Activated CD8-positive, alpha-beta T cell treated with anti-CD3 and anti-CD28 coated beads, Interleukin-2, amount 10 ng/mL, durations not matched to agents 7 days and 5 days (primary cell): Measurements from ENCODE around the gene TPRX1. TPM values are rescaled to one million over a fixed set of nuclear protein-coding genes. Genes with fewer than 3 reads are reported as not detected.
"Not testable (repeated sequence)": the region's sequence is repeated elsewhere in the genome, so short reads cannot be mapped to it uniquely, and the experiment has no call there.

Source experiments
- ATAC-seq: fragments of 150-1000 bp; cut with Tn5 transposase; one replicate; pipeline ENCODE4 v1.10.0; 2021; ENCODE audit warnings: moderate library complexity
- CTCF ChIA-PET: fragments of 350-600 bp; sonication (Branson Sonifier 250); formaldehyde crosslinking; loops from one replicate; lab custom pipeline; 2021; ENCODE audit warnings: antibody characterized with exemption; lab: Charles Lee
- POLR2A ChIA-PET: fragments of 350-600 bp; sonication (Branson Sonifier 250); formaldehyde crosslinking; loops from one replicate; lab custom pipeline; 2021; ENCODE audit warnings: antibody characterized with exemption; lab: Charles Lee
- DNase-seq: peaks from one replicate; pipeline ENCODE4 v3.0.0-alpha.2; 2020
- H3K27ac Mint-ChIP-seq: one replicate; pipeline ENCODE4 v1.8.0; 2021; ENCODE audit warnings: mild to moderate bottlenecking, mixed read lengths
- H3K27me3 Mint-ChIP-seq: one replicate; pipeline ENCODE4 v1.8.0; 2021; ENCODE audit warnings: low read depth, mixed read lengths
- H3K36me3 Mint-ChIP-seq: one replicate; pipeline ENCODE4 v1.8.0; 2021; ENCODE audit warnings: low read depth, mixed read lengths
- H3K4me1 Mint-ChIP-seq: one replicate; pipeline ENCODE4 v1.8.0; 2021; ENCODE audit warnings: low read depth, mixed read lengths
- H3K4me3 Mint-ChIP-seq: one replicate; pipeline ENCODE4 v1.8.0; 2021; ENCODE audit warnings: mild to moderate bottlenecking, mixed read lengths
- H3K9me3 Mint-ChIP-seq: one replicate; pipeline ENCODE4 v1.8.0; 2022; ENCODE audit warnings: mixed read lengths; ENCODE audit not compliant: insufficient read depth
- total RNA-seq, 2 experiments: library from RNA; stranded (reverse); gene quantifications; one replicate each; pipeline ENCODE4 v1.2.3, GENCODE V29; 2021

The TPRX1 gene
- total RNA-seq, 2 experiments from 2014 or later = not detected

- no peaks in the 10 kb centered on the region for H3K27me3 Mint-ChIP-seq
- no peaks in the 10 kb centered on the region for H3K9me3 Mint-ChIP-seq
- POLR2A ChIA-PET = no interaction called here
- peaks cover 35% of the 10 kb centered on the region for H3K36me3 Mint-ChIP-seq
- H3K4me3 Mint-ChIP-seq = peak overlapping the region; percentile 97
- ATAC-seq (no peak), DNase-seq (no peak)
- H3K4me1 Mint-ChIP-seq = peaks cover 30% of the 10 kb centered on the region
- CTCF ChIA-PET = interaction anchor here (1.5 to 2.0 kb wide), 3 partner anchors 8 to 67 kb away, joined by 4 to 9 read pairs (median 5); partner anchors contain the start of gene EHD2
- H3K27ac Mint-ChIP-seq = peak overlapping the region; percentile 82
Measured at GRCh38 chr19:47779524-47780214, 24.7 kb downstream of the TPRX1 start.

GRCh38 chr19:47778954-47779351 lies 25.4 kb downstream of the TPRX1 start:
- DNase-seq = peak; percentile 30
- ChIA-PET CTCF (interaction anchor here (1.6 kb wide), 1 partner anchor 9 kb away, joined by 5 read pairs; no protein-coding TSS in a partner anchor), POLR2A (no interaction called here)
- Mint-ChIP-seq H3K4me3 (peak overlapping the region; percentile 97), H3K4me1 (peaks cover 30% of the 10 kb centered on the region), H3K27me3 (no peaks in the 10 kb centered on the region), H3K9me3 (no peaks in the 10 kb centered on the region), H3K36me3 (peaks cover 29% of the 10 kb centered on the region), H3K27ac (peak overlapping the region; percentile 82)
- ATAC-seq = no peak

DNA sequence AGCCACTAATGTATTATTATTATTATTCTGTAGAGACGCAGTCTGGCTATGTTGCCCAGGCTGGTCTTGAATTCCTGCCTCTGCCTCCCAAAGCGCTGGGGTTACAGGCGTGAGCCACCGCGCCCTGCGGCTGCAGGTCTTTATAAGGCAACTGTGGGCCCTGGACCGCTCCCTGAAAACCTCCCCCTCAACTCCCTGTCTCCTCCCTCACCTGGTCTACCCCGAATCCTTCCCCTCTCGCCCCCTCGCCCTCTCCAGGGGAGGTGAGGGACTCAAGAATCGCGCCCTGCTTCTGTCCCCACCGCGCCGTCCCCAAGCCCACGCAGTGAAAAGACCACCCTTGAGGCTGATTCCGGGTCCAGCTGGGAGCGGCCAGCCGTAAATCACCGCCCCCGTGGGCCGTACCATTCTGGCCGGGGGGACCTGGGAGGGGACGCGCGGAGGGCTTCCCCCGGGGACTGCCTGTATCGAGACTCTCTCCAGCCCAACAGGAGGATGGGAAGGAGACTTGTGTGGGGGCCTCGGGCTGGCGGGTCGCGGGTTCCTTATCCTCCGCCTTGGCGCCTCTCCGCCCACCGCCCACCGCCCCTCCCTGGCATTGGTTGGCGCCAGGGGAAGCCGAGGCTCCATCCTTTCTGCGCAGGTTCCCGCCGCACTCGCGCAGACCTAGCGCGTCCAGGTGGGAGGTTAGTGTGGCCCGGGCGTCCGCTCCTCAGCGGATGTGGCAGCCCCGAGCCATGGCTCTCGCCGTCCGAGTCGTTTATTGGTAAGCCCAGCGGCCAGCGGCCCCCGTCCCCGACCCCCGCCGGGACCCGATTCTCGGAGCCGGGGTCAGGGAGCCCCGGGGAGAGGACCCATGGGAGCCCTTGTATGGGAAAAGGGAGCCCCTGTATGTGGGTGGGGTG lies 26.1 kb downstream of the TPRX1 start, which contains the start of gene SELENOW:
Gene SELENOW, plus strand, starts transcription at position 655 of the 905 bp plus-strand sequence. Its CDS starts 83 bp downstream, at position 738.
- Mint-ChIP-seq H3K4me1 (peaks cover 30% of the 10 kb centered on the region), H3K27me3 (no peaks in the 10 kb centered on the region), H3K9me3 (no peaks in the 10 kb centered on the region), H3K36me3 (peaks cover 25% of the 10 kb centered on the region), H3K27ac (peak within 1 kb of the TSS; percentile 95), H3K4me3 (peak within 1 kb of the TSS; percentile 97)
- ChIA-PET CTCF (interaction anchor here (0.9 to 1.6 kb wide), 2 partner anchors 10 to 13 kb away, joined by 3 to 5 read pairs; no protein-coding TSS in a partner anchor), POLR2A (interaction anchor here (0.6 kb wide), 1 partner anchor 264 kb away, joined by 3 read pairs; no protein-coding TSS in a partner anchor)
- peak; percentile 83 for DNase-seq
- ATAC-seq = peak; percentile 95

DNA sequence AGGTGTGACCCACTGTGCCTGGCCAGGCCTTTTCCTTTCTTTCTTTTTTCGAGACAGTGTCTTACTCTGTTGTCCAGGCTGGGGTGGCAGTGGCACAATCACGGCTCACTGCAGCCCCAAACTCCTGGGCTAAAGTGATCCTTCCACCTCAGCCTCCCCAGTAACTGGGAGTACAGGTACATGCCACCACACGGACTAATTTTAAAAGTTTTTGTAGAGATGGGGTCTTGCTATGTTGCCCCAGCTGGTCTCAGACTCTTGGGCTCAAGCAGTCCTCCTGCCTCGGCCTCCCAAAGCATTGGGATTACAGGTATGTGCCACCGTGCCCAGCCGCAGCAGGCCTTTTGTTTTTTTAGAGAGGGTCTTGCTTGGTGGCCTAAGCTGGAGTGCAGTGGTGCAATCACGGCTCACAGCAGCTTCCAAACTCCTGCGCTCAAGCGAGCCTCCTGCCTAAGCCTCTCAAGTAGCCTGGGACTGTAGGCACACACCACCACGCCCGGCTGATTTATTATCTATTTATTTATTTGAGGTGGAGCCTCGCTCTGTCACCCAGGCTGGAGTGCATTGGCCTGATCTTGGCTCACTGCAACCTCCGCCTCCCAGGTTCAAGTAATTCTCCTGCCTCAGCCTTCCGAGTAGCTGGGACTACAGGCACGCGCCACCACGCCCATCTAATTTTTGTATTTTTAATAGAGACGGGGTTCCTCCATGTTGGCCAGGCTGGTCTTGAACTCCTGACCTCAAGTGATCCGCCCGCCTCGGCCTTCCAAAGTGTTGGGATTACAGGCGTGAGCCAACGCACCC lies 26.9 kb downstream of the TPRX1 start:
- Mint-ChIP-seq H3K4me1 (peaks cover 30% of the 10 kb centered on the region), H3K27ac (peak overlapping the region; percentile 95), H3K36me3 (peaks cover 20% of the 10 kb centered on the region), H3K4me3 (peak overlapping the region; percentile 97)
- not testable (repeated sequence) for H3K9me3 Mint-ChIP-seq, H3K27me3 Mint-ChIP-seq, DNase-seq, ATAC-seq
- CTCF ChIA-PET = interaction anchor here (0.9 kb wide), 1 partner anchor 12 kb away, joined by 3 read pairs; no protein-coding TSS in a partner anchor
- POLR2A ChIA-PET = interaction anchor here (1.1 kb wide), 1 partner anchor 18 kb away, joined by 3 read pairs; no protein-coding TSS in a partner anchor

DNA sequence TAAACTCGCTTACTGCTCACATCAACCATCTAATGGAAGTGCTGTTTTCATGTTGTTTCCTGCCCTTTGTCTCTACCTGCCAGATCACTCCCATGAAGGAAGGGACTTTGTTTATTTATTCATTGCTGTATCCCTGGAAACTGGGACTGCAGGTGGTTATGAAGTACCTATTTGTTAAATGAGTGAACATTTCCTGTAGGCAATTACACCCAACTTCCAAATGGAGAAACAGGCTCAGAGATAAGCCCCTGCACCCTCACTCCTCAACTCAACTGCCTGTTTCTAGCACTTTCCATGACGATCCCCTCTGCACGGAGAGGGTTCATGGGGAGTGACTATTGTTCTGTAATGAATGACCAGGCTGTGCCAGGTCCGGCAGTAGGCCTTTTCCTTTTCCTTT lies 27.8 kb downstream of the TPRX1 start:
- DNase-seq = no peak
- H3K36me3 Mint-ChIP-seq = peaks cover 12% of the 10 kb centered on the region
- H3K27me3 Mint-ChIP-seq = no peaks in the 10 kb centered on the region
- no peaks in the 10 kb centered on the region for H3K9me3 Mint-ChIP-seq
- H3K27ac Mint-ChIP-seq = no peak overlapping the region
- ATAC-seq = no peak
- H3K4me3 Mint-ChIP-seq = no peak overlapping the region
- H3K4me1 Mint-ChIP-seq = peaks cover 27% of the 10 kb centered on the region
- CTCF ChIA-PET = no interaction called here
- POLR2A ChIA-PET = interaction anchor here (1.1 kb wide), 1 partner anchor 17 kb away, joined by 3 read pairs; no protein-coding TSS in a partner anchor

- H3K36me3 Mint-ChIP-seq, H3K9me3 Mint-ChIP-seq, CTCF ChIA-PET, H3K4me1 Mint-ChIP-seq, POLR2A ChIA-PET, DNase-seq, H3K27ac Mint-ChIP-seq, H3K4me3 Mint-ChIP-seq, H3K27me3 Mint-ChIP-seq, ATAC-seq: not testable (repeated sequence)
Measured at GRCh38 chr19:47771291-47771690, 33.1 kb downstream of the TPRX1 start.

- Mint-ChIP-seq H3K36me3 (no peaks in the 10 kb centered on the region), H3K4me3 (no peak overlapping the region), H3K9me3 (no peaks in the 10 kb centered on the region), H3K27ac (no peak overlapping the region), H3K27me3 (peaks cover 6% of the 10 kb centered on the region), H3K4me1 (peaks cover 3% of the 10 kb centered on the region)
- no peak for ATAC-seq
- ChIA-PET POLR2A (no interaction called here), CTCF (no interaction called here)
- no peak for DNase-seq
Measured at GRCh38 chr19:47769534-47769933, 34.8 kb downstream of the TPRX1 start.

GRCh38 chr19:47768604-47769003 lies 35.7 kb downstream of the TPRX1 start:
- no peak overlapping the region for H3K4me3 Mint-ChIP-seq
- CTCF ChIA-PET = interaction anchor here (1.7 kb wide), 1 partner anchor 21 kb away, joined by 8 read pairs; no protein-coding TSS in a partner anchor

DNA sequence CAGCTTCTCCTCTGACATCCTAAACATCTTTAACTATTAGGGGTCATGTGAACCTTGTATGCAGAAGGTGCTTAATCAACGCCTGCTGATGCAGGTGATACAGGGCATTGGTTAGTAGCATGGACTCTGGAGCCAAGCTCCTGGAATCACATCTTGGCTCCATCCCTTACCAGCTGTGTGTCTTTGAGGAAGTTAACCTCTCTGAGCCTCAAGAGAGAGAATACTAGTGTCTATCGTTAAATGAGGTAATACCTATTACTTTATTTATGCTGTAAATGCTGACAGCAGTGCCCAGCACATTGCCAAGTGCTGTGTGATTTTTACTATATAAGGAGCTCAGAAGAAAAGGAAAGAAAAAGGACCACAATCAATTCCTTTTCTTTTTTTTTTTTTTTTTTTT lies 37.0 kb downstream of the TPRX1 start:
- Mint-ChIP-seq H3K9me3 (no peaks in the 10 kb centered on the region), H3K4me1 (peaks cover 3% of the 10 kb centered on the region), H3K27ac (no peak overlapping the region), H3K27me3 (peaks cover 6% of the 10 kb centered on the region), H3K36me3 (no peaks in the 10 kb centered on the region), H3K4me3 (no peak overlapping the region)
- no peak for ATAC-seq
- ChIA-PET POLR2A (interaction anchor here (0.6 to 0.8 kb wide), 2 partner anchors 18 to 21 kb away, joined by 3 read pairs; no protein-coding TSS in a partner anchor), CTCF (interaction anchor here (0.9 to 1.7 kb wide), 2 partner anchors 23 to 339 kb away, joined by 3 to 8 read pairs; no protein-coding TSS in a partner anchor)
- DNase-seq = no peak

More at GRCh38 chr19:47768604-47769003, 35.7 kb downstream of the TPRX1 start:
- no peak overlapping the region for H3K27ac Mint-ChIP-seq
- peaks cover 3% of the 10 kb centered on the region for H3K4me1 Mint-ChIP-seq
- H3K27me3 Mint-ChIP-seq = peaks cover 6% of the 10 kb centered on the region
- ATAC-seq (no peak), DNase-seq (no peak)
- no peaks in the 10 kb centered on the region for H3K36me3 Mint-ChIP-seq
- POLR2A ChIA-PET = no interaction called here
- H3K9me3 Mint-ChIP-seq = no peaks in the 10 kb centered on the region

DNA sequence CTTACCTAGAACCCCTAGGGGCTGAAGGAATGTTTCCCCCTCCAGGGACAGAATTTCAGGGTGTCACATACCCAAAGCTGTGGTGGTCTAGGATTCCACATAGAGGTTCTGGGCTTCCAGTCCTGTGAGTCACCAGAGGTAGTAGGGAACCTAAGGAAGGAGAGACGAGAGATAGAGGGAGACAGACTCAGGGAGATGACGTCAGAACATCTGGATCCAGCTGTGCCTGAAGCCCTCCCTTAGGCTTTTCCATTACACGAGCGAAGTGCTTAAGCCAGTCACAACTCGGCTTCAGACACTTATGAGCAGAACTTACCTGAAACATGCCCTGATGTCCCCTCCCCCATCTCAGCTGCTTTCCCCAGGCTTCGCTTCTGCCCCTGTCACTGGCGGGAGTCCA lies 37.7 kb downstream of the TPRX1 start:
- H3K4me3 Mint-ChIP-seq = no peak overlapping the region
- ATAC-seq (no peak), DNase-seq (no peak)
- POLR2A ChIA-PET = interaction anchor here (0.8 kb wide), 1 partner anchor 17 kb away, joined by 3 read pairs; no protein-coding TSS in a partner anchor
- peaks cover 3% of the 10 kb centered on the region for H3K4me1 Mint-ChIP-seq
- H3K36me3 Mint-ChIP-seq = no peaks in the 10 kb centered on the region
- no peak overlapping the region for H3K27ac Mint-ChIP-seq
- peaks cover 6% of the 10 kb centered on the region for H3K27me3 Mint-ChIP-seq
- CTCF ChIA-PET = no interaction called here
- no peaks in the 10 kb centered on the region for H3K9me3 Mint-ChIP-seq

GRCh38 chr19:47766359-47766620 lies 38.1 kb downstream of the TPRX1 start:
- POLR2A ChIA-PET = no interaction called here
- ATAC-seq = no peak
- no peak overlapping the region for H3K4me3 Mint-ChIP-seq

More at GRCh38 chr19:47766359-47766620, 38.1 kb downstream of the TPRX1 start:
- Mint-ChIP-seq H3K27me3 (peaks cover 6% of the 10 kb centered on the region), H3K36me3 (no peaks in the 10 kb centered on the region), H3K4me1 (peaks cover 3% of the 10 kb centered on the region), H3K27ac (no peak overlapping the region), H3K9me3 (no peaks in the 10 kb centered on the region)
- CTCF ChIA-PET = interaction anchor here (1.2 to 2.3 kb wide), 3 partner anchors 13 to 54 kb away, joined by 3 to 11 read pairs (median 7); no protein-coding TSS in a partner anchor
- DNase-seq = no peak
